Mucosa of rectum (tissue), 2 donors: ENCODE measurements around the gene TMC4.

Source experiments
- H3K27ac ChIP-seq, 2 donors: one replicate each; pipeline ENCODE4 v1.7.0; 2013; ENCODE audit warnings: inconsistent platforms in 2 of 2, low read depth in 2 of 2, low read length in 2 of 2
- H3K27me3 ChIP-seq, 2 donors: one replicate each; pipeline ENCODE4 v1.7.0; 2013; ENCODE audit warnings: low read length in 2 of 2; ENCODE audit not compliant: control insufficient read depth in 2 of 2, insufficient read depth in 2 of 2
- H3K36me3 ChIP-seq, 2 donors: one replicate each; pipeline ENCODE4 v1.7.0; 2013; ENCODE audit warnings: low read length in 2 of 2; ENCODE audit not compliant: control insufficient read depth in 2 of 2, insufficient read depth in 2 of 2
- H3K4me1 ChIP-seq, 2 donors: one replicate each; pipeline ENCODE4 v1.7.0; 2013; ENCODE audit warnings: low read length in 2 of 2, mild to moderate bottlenecking in 1 of 2; ENCODE audit not compliant: control insufficient read depth in 2 of 2, insufficient read depth in 2 of 2
- H3K4me3 ChIP-seq, 2 donors: one replicate each; pipeline ENCODE4 v1.7.0; 2013; ENCODE audit warnings: low read length in 2 of 2
- H3K9ac ChIP-seq, 2 donors: one replicate each; pipeline ENCODE4 v1.7.0; 2013; ENCODE audit warnings: low read length in 2 of 2, low read depth in 1 of 2, mild to moderate bottlenecking in 1 of 2
- H3K9me3 ChIP-seq, 2 donors: one replicate each; pipeline ENCODE4 v1.7.0; 2013; ENCODE audit warnings: low read length in 2 of 2; ENCODE audit not compliant: control insufficient read depth in 2 of 2
- donor health status: healthy.
- donor health status: Normal muscosa, but diverticular disease.

Gene TMC4

GRCh38 chr19:54156490-54156889 is 16.5 kb downstream of the TMC4 start:
- no peak overlapping the region for H3K9ac ChIP-seq
- H3K36me3 ChIP-seq = peaks cover 46 to 61% of the 10 kb centered on the region in 2 donors
- H3K9me3 ChIP-seq = no peaks in the 10 kb centered on the region
- no peak overlapping the region for H3K27ac ChIP-seq
- no peak overlapping the region for H3K4me3 ChIP-seq
- peaks cover 25% of the 10 kb centered on the region in 2 donors for H3K4me1 ChIP-seq
- no peaks in the 10 kb centered on the region for H3K27me3 ChIP-seq

GRCh38 chr19:54155694-54156093 is 17.3 kb downstream of the TMC4 start:
- Histone ChIP-seq H3K9ac (no peak overlapping the region), H3K36me3 (peaks cover 51 to 67% of the 10 kb centered on the region in 2 donors), H3K4me3 (no peak overlapping the region), H3K4me1 (peaks cover 21% of the 10 kb centered on the region in 2 donors), H3K27me3 (no peaks in the 10 kb centered on the region), H3K27ac (no peak overlapping the region), H3K9me3 (no peaks in the 10 kb centered on the region)

- H3K4me3 ChIP-seq = no peak overlapping the region
- no peak overlapping the region for H3K27ac ChIP-seq
- no peaks in the 10 kb centered on the region for H3K9me3 ChIP-seq
- peaks cover 57 to 76% of the 10 kb centered on the region in 2 donors for H3K36me3 ChIP-seq
- no peaks in the 10 kb centered on the region for H3K27me3 ChIP-seq
- H3K9ac ChIP-seq = no peak overlapping the region
- H3K4me1 ChIP-seq = peaks cover 13% of the 10 kb centered on the region in 2 donors
These were observed 18.2 kb downstream of the TMC4 start for GRCh38 chr19:54154603-54155345.

- Histone ChIP-seq H3K9ac (no peak overlapping the region), H3K9me3 (no peaks in the 10 kb centered on the region), H3K27me3 (no peaks in the 10 kb centered on the region), H3K27ac (no peak overlapping the region), H3K36me3 (peaks cover 65 to 85% of the 10 kb centered on the region in 2 donors), H3K4me3 (no peak overlapping the region), H3K4me1 (peaks cover 8 to 9% of the 10 kb centered on the region in 2 donors)
These were observed 19.1 kb downstream of the TMC4 start for GRCh38 chr19:54153731-54154326.

- no peak overlapping the region for H3K9ac ChIP-seq
- H3K36me3 ChIP-seq = peaks cover 64 to 88% of the 10 kb centered on the region in 2 donors
- no peaks in the 10 kb centered on the region for H3K9me3 ChIP-seq
- H3K27ac ChIP-seq = no peak overlapping the region
- peaks cover 0 to under 1% of the 10 kb centered on the region in 2 donors for H3K4me1 ChIP-seq
- no peak overlapping the region for H3K4me3 ChIP-seq
- H3K27me3 ChIP-seq = no peaks in the 10 kb centered on the region
These were observed 20.0 kb downstream of the TMC4 start for GRCh38 chr19:54152878-54153524.

GRCh38 chr19:54152267-54152666 is 20.7 kb downstream of the TMC4 start:
- Histone ChIP-seq H3K4me3 (no peak overlapping the region), H3K27ac (no peak overlapping the region), H3K9me3 (no peaks in the 10 kb centered on the region), H3K27me3 (no peaks in the 10 kb centered on the region), H3K9ac (no peak overlapping the region), H3K4me1 (no peaks in the 10 kb centered on the region), H3K36me3 (peaks cover 68 to 90% of the 10 kb centered on the region in 2 donors)

- no peak overlapping the region for H3K4me3 ChIP-seq
- no peak overlapping the region for H3K27ac ChIP-seq
- H3K9me3 ChIP-seq = no peaks in the 10 kb centered on the region
- peaks cover 0 to 2% of the 10 kb centered on the region in 2 donors for H3K4me1 ChIP-seq
- no peaks in the 10 kb centered on the region for H3K27me3 ChIP-seq
- H3K36me3 ChIP-seq = peaks cover 68 to 91% of the 10 kb centered on the region in 2 donors
- no peak overlapping the region for H3K9ac ChIP-seq
These were observed 21.5 kb downstream of the TMC4 start for GRCh38 chr19:54151362-54152035.

GRCh38 chr19:54149021-54149812 is 23.7 kb downstream of the TMC4 start:
- H3K9me3 ChIP-seq = no peaks in the 10 kb centered on the region
- peaks cover 0 to 2% of the 10 kb centered on the region in 2 donors for H3K4me1 ChIP-seq
- no peaks in the 10 kb centered on the region for H3K27me3 ChIP-seq
- no peak overlapping the region for H3K27ac ChIP-seq
- H3K9ac ChIP-seq = no peak overlapping the region
- H3K36me3 ChIP-seq = peaks cover 72 to 92% of the 10 kb centered on the region in 2 donors
- H3K4me3 ChIP-seq = no peak overlapping the region

GRCh38 chr19:54148158-54148557 is 24.8 kb downstream of the TMC4 start:
- Histone ChIP-seq H3K9me3 (no peaks in the 10 kb centered on the region), H3K4me3 (no peak overlapping the region), H3K27me3 (no peaks in the 10 kb centered on the region), H3K9ac (no peak overlapping the region), H3K36me3 (peaks cover 78 to 91% of the 10 kb centered on the region in 2 donors), H3K4me1 (peaks cover 0 to 2% of the 10 kb centered on the region in 2 donors), H3K27ac (no peak overlapping the region)
